Stimulated activated memory B cell treated with anti-CD40 and anti-IgM and Interleukin-4, amounts not matched to agents 10 μg/mL and 1 μg/mL and 100 μg/mL, for 72 hours (primary cell): ENCODE results near the gene ERICH6B.
"Not testable (repeated sequence)": the region's sequence is repeated elsewhere in the genome, so short reads cannot be mapped to it uniquely, and the experiment has no call there.

Source experiments
- ATAC-seq: fragments of 150-1000 bp; cut with Tn5 transposase; 2 replicates; pipeline ENCODE4 v1.10.0; 2021
- H3K27ac Mint-ChIP-seq: one replicate; pipeline ENCODE4 v1.8.0; 2022; ENCODE audit warnings: mild to moderate bottlenecking, mixed read lengths
- H3K27me3 Mint-ChIP-seq: one replicate; pipeline ENCODE4 v1.8.0; 2022; ENCODE audit warnings: mixed read lengths
- H3K36me3 Mint-ChIP-seq: one replicate; pipeline ENCODE4 v1.8.0; 2022; ENCODE audit warnings: mixed read lengths
- H3K4me1 Mint-ChIP-seq: one replicate; pipeline ENCODE4 v1.8.0; 2022; ENCODE audit warnings: mixed read lengths
- H3K4me3 Mint-ChIP-seq: one replicate; pipeline ENCODE4 v1.8.0; 2022; ENCODE audit warnings: mild to moderate bottlenecking, moderate library complexity, mixed read lengths
- H3K9me3 Mint-ChIP-seq: one replicate; pipeline ENCODE4 v1.8.0; 2022; ENCODE audit warnings: mixed read lengths

The ERICH6B gene

GRCh38 chr13:45615501-45616101, at the start of gene ERICH6B:
Gene ERICH6B, minus strand, starts transcription at chr13:45615739. Its CDS starts 18,734 bp downstream, at chr13:45597005.
- Mint-ChIP-seq H3K27me3 (peaks cover 67% of the 10 kb centered on the region), H3K27ac (no peak within 1 kb of the TSS), H3K4me1 (no peaks in the 10 kb centered on the region), H3K36me3 (no peaks in the 10 kb centered on the region), H3K9me3 (peaks cover 5% of the 10 kb centered on the region), H3K4me3 (no peak within 1 kb of the TSS)
- peak; percentile 43 for ATAC-seq

- not testable (repeated sequence) for H3K4me3 Mint-ChIP-seq, H3K9me3 Mint-ChIP-seq, H3K27ac Mint-ChIP-seq, H3K4me1 Mint-ChIP-seq, H3K36me3 Mint-ChIP-seq, ATAC-seq, H3K27me3 Mint-ChIP-seq
Observed at GRCh38 chr13:45662903-45663302, 47.4 kb upstream of the ERICH6B start.

GRCh38 chr13:45662162-45662561, 46.6 kb upstream of the ERICH6B start:
- Mint-ChIP-seq H3K36me3 (no peaks in the 10 kb centered on the region), H3K27ac (no peak overlapping the region), H3K27me3 (no peaks in the 10 kb centered on the region), H3K4me3 (no peak overlapping the region), H3K4me1 (no peaks in the 10 kb centered on the region), H3K9me3 (peaks cover 5% of the 10 kb centered on the region)
- no peak for ATAC-seq

GRCh38 chr13:45660458-45660857, 44.9 kb upstream of the ERICH6B start:
- not testable (repeated sequence) for H3K9me3 Mint-ChIP-seq, ATAC-seq, H3K4me1 Mint-ChIP-seq, H3K27me3 Mint-ChIP-seq, H3K4me3 Mint-ChIP-seq, H3K27ac Mint-ChIP-seq, H3K36me3 Mint-ChIP-seq

- H3K4me1 Mint-ChIP-seq: no peaks in the 10 kb centered on the region
- H3K27me3 Mint-ChIP-seq: no peaks in the 10 kb centered on the region
- H3K4me3 Mint-ChIP-seq: no peak overlapping the region
- H3K9me3 Mint-ChIP-seq: peaks cover 5% of the 10 kb centered on the region
- no peak for ATAC-seq
- no peak overlapping the region for H3K27ac Mint-ChIP-seq
- no peaks in the 10 kb centered on the region for H3K36me3 Mint-ChIP-seq
Observed at GRCh38 chr13:45659536-45659935, 44.0 kb upstream of the ERICH6B start.

GRCh38 chr13:45658586-45659235, 43.2 kb upstream of the ERICH6B start:
- no peak overlapping the region for H3K27ac Mint-ChIP-seq
- H3K4me1 Mint-ChIP-seq: no peaks in the 10 kb centered on the region
- no peak overlapping the region for H3K4me3 Mint-ChIP-seq
- H3K9me3 Mint-ChIP-seq: peaks cover 5% of the 10 kb centered on the region
- H3K27me3 Mint-ChIP-seq: no peaks in the 10 kb centered on the region
- ATAC-seq: no peak
- no peaks in the 10 kb centered on the region for H3K36me3 Mint-ChIP-seq

GRCh38 chr13:45654633-45655349, 39.3 kb upstream of the ERICH6B start:
- no peaks in the 10 kb centered on the region for H3K27me3 Mint-ChIP-seq
- H3K36me3 Mint-ChIP-seq: no peaks in the 10 kb centered on the region
- peaks cover 7% of the 10 kb centered on the region for H3K9me3 Mint-ChIP-seq
- H3K4me3 Mint-ChIP-seq: no peak overlapping the region
- no peaks in the 10 kb centered on the region for H3K4me1 Mint-ChIP-seq
- peak; percentile 53 for ATAC-seq
- no peak overlapping the region for H3K27ac Mint-ChIP-seq

- not testable (repeated sequence) for H3K9me3 Mint-ChIP-seq, H3K4me3 Mint-ChIP-seq, H3K27ac Mint-ChIP-seq, H3K4me1 Mint-ChIP-seq, H3K36me3 Mint-ChIP-seq, ATAC-seq
- peaks cover 31% of the 10 kb centered on the region for H3K27me3 Mint-ChIP-seq
Observed at GRCh38 chr13:45645263-45645662, 29.7 kb upstream of the ERICH6B start.

GRCh38 chr13:45642159-45642558, 26.6 kb upstream of the ERICH6B start:
- H3K9me3 Mint-ChIP-seq, H3K27ac Mint-ChIP-seq, H3K4me3 Mint-ChIP-seq: not testable (repeated sequence)

GRCh38 chr13:45635291-45635690, 19.8 kb upstream of the ERICH6B start:
- not testable (repeated sequence) for ATAC-seq, H3K9me3 Mint-ChIP-seq, H3K36me3 Mint-ChIP-seq, H3K4me1 Mint-ChIP-seq, H3K27ac Mint-ChIP-seq, H3K4me3 Mint-ChIP-seq
- peaks cover 42% of the 10 kb centered on the region for H3K27me3 Mint-ChIP-seq

More at GRCh38 chr13:45642159-45642558, 26.6 kb upstream of the ERICH6B start:
- ATAC-seq, H3K4me1 Mint-ChIP-seq, H3K36me3 Mint-ChIP-seq: not testable (repeated sequence)
- peaks cover 62% of the 10 kb centered on the region for H3K27me3 Mint-ChIP-seq

GRCh38 chr13:45630791-45631190, 15.3 kb upstream of the ERICH6B start:
- no peak overlapping the region for H3K4me3 Mint-ChIP-seq
- no peak for ATAC-seq
- H3K4me1 Mint-ChIP-seq: no peaks in the 10 kb centered on the region
- H3K27ac Mint-ChIP-seq: no peak overlapping the region
- no peaks in the 10 kb centered on the region for H3K9me3 Mint-ChIP-seq
- peaks cover 21% of the 10 kb centered on the region for H3K27me3 Mint-ChIP-seq
- no peaks in the 10 kb centered on the region for H3K36me3 Mint-ChIP-seq

GRCh38 chr13:45629940-45630339, 14.4 kb upstream of the ERICH6B start:
- peaks cover 30% of the 10 kb centered on the region for H3K27me3 Mint-ChIP-seq
- H3K9me3 Mint-ChIP-seq: no peaks in the 10 kb centered on the region
- no peaks in the 10 kb centered on the region for H3K36me3 Mint-ChIP-seq
- H3K27ac Mint-ChIP-seq: no peak overlapping the region
- no peak overlapping the region for H3K4me3 Mint-ChIP-seq
- no peak for ATAC-seq
- no peaks in the 10 kb centered on the region for H3K4me1 Mint-ChIP-seq

- Mint-ChIP-seq H3K4me1 (no peaks in the 10 kb centered on the region), H3K36me3 (no peaks in the 10 kb centered on the region), H3K27ac (no peak overlapping the region), H3K4me3 (no peak overlapping the region), H3K27me3 (peaks cover 36% of the 10 kb centered on the region), H3K9me3 (no peaks in the 10 kb centered on the region)
- ATAC-seq: no peak
Observed at GRCh38 chr13:45628094-45628493, 12.6 kb upstream of the ERICH6B start.

GRCh38 chr13:45627656-45628055, 12.1 kb upstream of the ERICH6B start:
- H3K4me1 Mint-ChIP-seq: no peaks in the 10 kb centered on the region
- peaks cover 34% of the 10 kb centered on the region for H3K27me3 Mint-ChIP-seq
- no peak overlapping the region for H3K27ac Mint-ChIP-seq
- H3K4me3 Mint-ChIP-seq: no peak overlapping the region
- no peak for ATAC-seq
- H3K9me3 Mint-ChIP-seq: no peaks in the 10 kb centered on the region
- no peaks in the 10 kb centered on the region for H3K36me3 Mint-ChIP-seq

- no peaks in the 10 kb centered on the region for H3K4me1 Mint-ChIP-seq
- no peaks in the 10 kb centered on the region for H3K36me3 Mint-ChIP-seq
- no peak overlapping the region for H3K4me3 Mint-ChIP-seq
- H3K27me3 Mint-ChIP-seq: peaks cover 34% of the 10 kb centered on the region
- ATAC-seq: no peak
- H3K9me3 Mint-ChIP-seq: no peaks in the 10 kb centered on the region
- no peak overlapping the region for H3K27ac Mint-ChIP-seq
Observed at GRCh38 chr13:45626731-45627374, 11.3 kb upstream of the ERICH6B start.
